Adrenal gland (tissue), 5 donors: ENCODE results near the gene VPREB1.

ENCODE experiments used
- CTCF ChIP-seq, 6 experiments: fragments of 450-650 bp in 4 of 6; fragments of 200-600 bp in 2 of 6; sonication (generic) in 1 of 6; IDR thresholded peaks; 1 replicate in 5 of 6; 2 replicates in 1 of 6; pipeline versions ENCODE4 v1.5.1 to v1.8.0; 2016 to 2021; ENCODE audit warnings: antibody characterized with exemption in 6 of 6, mild to moderate bottlenecking in 2 of 6, moderate library complexity in 1 of 6
- POLR2A ChIP-seq, 2 donors: fragments of 450-650 bp; IDR thresholded peaks; one replicate each; pipeline ENCODE4 v1.6.1; 2017; ENCODE audit warnings: antibody characterized with exemption in 2 of 2, mild to moderate bottlenecking in 2 of 2, moderate library complexity in 1 of 2
- donor health status: DM: no; HTN: no; CAD: no.

DNA sequence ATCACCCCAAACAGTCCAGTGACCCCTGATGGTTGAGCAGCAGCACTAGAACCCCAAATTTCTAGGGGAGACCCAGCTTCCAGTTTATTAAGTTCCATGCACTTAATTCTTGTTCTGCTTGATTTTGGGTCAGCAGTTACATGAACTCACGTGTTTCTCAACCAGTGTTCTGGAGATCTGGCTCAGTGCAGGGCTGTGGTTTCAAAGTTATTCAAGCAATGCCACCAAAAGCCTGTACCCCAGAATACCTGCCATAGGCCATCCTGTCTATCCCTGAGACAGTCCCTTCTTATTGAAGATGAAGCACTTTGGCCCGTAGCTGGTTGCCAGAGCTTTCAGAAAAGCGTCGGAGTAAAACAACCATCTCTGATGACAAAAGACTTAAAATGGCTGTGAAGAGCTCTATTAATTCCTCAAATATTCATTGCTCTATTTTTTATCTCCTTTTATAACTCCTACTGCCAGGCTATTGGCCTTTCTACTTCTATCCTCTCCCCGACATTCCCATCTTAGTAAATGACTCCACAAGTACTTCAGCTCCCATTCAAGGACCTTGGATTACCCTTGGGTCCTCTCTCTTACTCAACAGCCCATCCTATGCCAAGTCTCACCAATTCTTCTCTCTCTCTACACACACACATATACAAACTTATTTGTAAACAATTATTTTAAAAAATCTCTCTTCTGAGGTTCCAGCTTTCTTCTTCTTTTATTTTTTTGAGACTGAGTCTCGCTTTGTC, 18.0 kb upstream of the VPREB1 start:
- TF ChIP-seq CTCF (IDR thresholded peaks at IDR 0.05) (no peak), POLR2A (IDR thresholded peaks at IDR 0.05) (no peak)
